22Rv1 (cell line): ENCODE measurements around the gene CDK13.

Experiments
- ZFX ChIP-seq: fragments of 450-650 bp; IDR thresholded peaks from 2 replicates; pipeline ENCODE4 v1.6.1; 2017; ENCODE audit warnings: antibody characterized with exemption, borderline replicate concordance
- TF ChIP-seq, protein P1 (sequence below): fragments of 450-650 bp; IDR thresholded peaks from 2 replicates; pipeline ENCODE4 v1.5.1; 2017; ENCODE audit warnings: mild to moderate bottlenecking

GRCh38 chr7:40043164-40043563 lies 93.1 kb downstream of the CDK13 start:
- TF ChIP-seq, protein P1, sequence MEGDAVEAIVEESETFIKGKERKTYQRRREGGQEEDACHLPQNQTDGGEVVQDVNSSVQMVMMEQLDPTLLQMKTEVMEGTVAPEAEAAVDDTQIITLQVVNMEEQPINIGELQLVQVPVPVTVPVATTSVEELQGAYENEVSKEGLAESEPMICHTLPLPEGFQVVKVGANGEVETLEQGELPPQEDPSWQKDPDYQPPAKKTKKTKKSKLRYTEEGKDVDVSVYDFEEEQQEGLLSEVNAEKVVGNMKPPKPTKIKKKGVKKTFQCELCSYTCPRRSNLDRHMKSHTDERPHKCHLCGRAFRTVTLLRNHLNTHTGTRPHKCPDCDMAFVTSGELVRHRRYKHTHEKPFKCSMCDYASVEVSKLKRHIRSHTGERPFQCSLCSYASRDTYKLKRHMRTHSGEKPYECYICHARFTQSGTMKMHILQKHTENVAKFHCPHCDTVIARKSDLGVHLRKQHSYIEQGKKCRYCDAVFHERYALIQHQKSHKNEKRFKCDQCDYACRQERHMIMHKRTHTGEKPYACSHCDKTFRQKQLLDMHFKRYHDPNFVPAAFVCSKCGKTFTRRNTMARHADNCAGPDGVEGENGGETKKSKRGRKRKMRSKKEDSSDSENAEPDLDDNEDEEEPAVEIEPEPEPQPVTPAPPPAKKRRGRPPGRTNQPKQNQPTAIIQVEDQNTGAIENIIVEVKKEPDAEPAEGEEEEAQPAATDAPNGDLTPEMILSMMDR = no peak
- TF ChIP-seq ZFX = no peak
